Activated CD8-positive, alpha-beta T cell treated with anti-CD3 and anti-CD28 coated beads, Interleukin-2, amount 10 ng/mL, durations not matched to agents 7 days and 5 days (primary cell): ENCODE results near the gene EMC10. TPM values are rescaled to one million over a fixed set of nuclear protein-coding genes. Genes with fewer than 3 reads are reported as not detected.
A peak's percentile ranks its signal among the peaks of the same experiment; 100 is the strongest.

Experiments used
- ATAC-seq: fragments of 150-1000 bp; cut with Tn5 transposase; one replicate; pipeline ENCODE4 v1.10.0; 2021; ENCODE audit warnings: moderate library complexity
- CTCF ChIA-PET: fragments of 350-600 bp; sonication (Branson Sonifier 250); formaldehyde crosslinking; loops from one replicate; lab custom pipeline; 2021; ENCODE audit warnings: antibody characterized with exemption; lab: Charles Lee
- POLR2A ChIA-PET: fragments of 350-600 bp; sonication (Branson Sonifier 250); formaldehyde crosslinking; loops from one replicate; lab custom pipeline; 2021; ENCODE audit warnings: antibody characterized with exemption; lab: Charles Lee
- DNase-seq: peaks from one replicate; pipeline ENCODE4 v3.0.0-alpha.2; 2020
- H3K27ac Mint-ChIP-seq: one replicate; pipeline ENCODE4 v1.8.0; 2021; ENCODE audit warnings: mild to moderate bottlenecking, mixed read lengths
- H3K27me3 Mint-ChIP-seq: one replicate; pipeline ENCODE4 v1.8.0; 2021; ENCODE audit warnings: low read depth, mixed read lengths
- H3K36me3 Mint-ChIP-seq: one replicate; pipeline ENCODE4 v1.8.0; 2021; ENCODE audit warnings: low read depth, mixed read lengths
- H3K4me1 Mint-ChIP-seq: one replicate; pipeline ENCODE4 v1.8.0; 2021; ENCODE audit warnings: low read depth, mixed read lengths
- H3K4me3 Mint-ChIP-seq: one replicate; pipeline ENCODE4 v1.8.0; 2021; ENCODE audit warnings: mild to moderate bottlenecking, mixed read lengths
- H3K9me3 Mint-ChIP-seq: one replicate; pipeline ENCODE4 v1.8.0; 2022; ENCODE audit warnings: mixed read lengths; ENCODE audit not compliant: insufficient read depth
- total RNA-seq, 2 experiments: library from RNA; stranded (reverse); gene quantifications; one replicate each; pipeline ENCODE4 v1.2.3, GENCODE V29; 2021

The EMC10 gene
- total RNA-seq, 2 experiments from 2014 or later, result 54.8 to 56.9 TPM

- DNase-seq (no peak), ATAC-seq (no peak)
- Mint-ChIP-seq H3K27ac (no peak overlapping the region), H3K4me3 (no peak overlapping the region), H3K9me3 (no peaks in the 10 kb centered on the region), H3K36me3 (no peaks in the 10 kb centered on the region), H3K27me3 (no peaks in the 10 kb centered on the region), H3K4me1 (peaks cover 13% of the 10 kb centered on the region)
- CTCF ChIA-PET, result no interaction called here
- POLR2A ChIA-PET, result no interaction called here
Observed at GRCh38 chr19:50493171-50493570, 16.9 kb downstream of the EMC10 start.

DNA sequence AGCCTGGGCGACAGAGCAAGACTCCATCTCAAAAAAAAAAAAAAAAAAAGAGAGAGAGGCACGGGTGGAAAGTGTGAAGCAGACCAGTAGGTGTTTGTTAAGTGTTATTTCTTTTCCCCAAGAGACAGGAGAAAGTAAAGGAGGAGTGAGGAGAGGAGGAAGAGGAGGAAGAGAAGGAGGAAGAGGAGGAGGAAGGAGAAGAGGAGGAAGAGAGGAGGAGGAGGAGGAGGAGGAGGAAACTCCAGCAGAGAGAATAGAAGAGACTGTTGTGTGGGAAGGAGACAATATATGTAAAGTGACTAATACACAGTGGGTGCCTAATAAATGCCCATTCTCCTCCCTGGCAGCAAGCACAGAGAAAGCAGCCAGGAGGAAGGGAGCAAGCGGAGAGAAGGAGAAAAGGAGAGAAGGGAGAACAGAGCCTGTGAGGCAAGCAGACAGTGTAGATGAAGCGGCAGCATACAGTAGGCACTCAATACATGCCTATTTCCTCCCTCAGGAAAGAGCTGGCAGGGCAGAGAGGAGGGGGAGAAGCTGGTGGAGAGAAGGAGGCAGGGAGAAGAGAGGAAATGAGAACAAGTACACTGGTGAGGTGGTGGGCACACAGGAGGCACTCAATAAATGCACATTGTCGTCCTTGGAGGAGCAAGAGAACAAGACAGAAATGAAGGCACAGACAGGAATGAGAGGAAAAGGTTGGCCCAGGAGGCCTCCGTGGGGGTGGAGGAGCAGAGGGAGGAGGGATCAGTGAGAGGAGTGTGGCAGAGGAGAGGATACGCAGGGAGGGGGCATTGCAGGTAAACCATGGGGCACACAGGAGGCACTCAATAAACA lies 18.1 kb downstream of the EMC10 start:
- no peak for DNase-seq
- Mint-ChIP-seq H3K27me3 (no peaks in the 10 kb centered on the region), H3K36me3 (no peaks in the 10 kb centered on the region), H3K27ac (no peak overlapping the region), H3K9me3 (no peaks in the 10 kb centered on the region), H3K4me3 (no peak overlapping the region), H3K4me1 (peaks cover 13% of the 10 kb centered on the region)
- ChIA-PET CTCF (no interaction called here), POLR2A (no interaction called here)
- ATAC-seq, result no peak

DNA sequence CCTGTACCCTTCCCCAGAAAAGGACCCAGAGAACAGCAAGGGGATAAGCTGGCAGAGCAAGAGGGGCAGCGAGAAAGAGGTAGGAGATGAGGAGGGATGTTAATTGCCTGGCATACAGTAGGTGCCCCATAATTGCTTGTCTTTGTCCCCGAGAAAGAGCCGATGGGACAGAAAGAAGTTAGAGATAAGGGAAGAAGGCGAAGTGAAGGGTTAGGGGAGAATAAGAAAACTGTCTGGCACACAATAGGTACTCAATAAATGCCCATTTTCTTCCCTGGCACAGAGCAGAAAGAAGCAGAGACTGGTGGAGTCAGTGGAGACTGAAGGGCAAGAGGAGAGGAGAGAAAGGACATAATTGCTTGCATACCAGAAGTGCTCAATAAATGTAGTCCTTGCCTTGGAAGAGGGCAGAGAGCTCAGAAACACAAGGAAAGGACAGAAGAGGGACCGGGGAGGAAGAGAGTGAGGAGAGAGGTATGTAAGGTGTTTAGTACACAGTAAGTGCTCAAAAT lies 18.8 kb downstream of the EMC10 start:
- no peaks in the 10 kb centered on the region for H3K36me3 Mint-ChIP-seq
- ATAC-seq (no peak), DNase-seq (no peak)
- H3K9me3 Mint-ChIP-seq, result no peaks in the 10 kb centered on the region
- ChIA-PET POLR2A (no interaction called here), CTCF (no interaction called here)
- H3K27me3 Mint-ChIP-seq, result no peaks in the 10 kb centered on the region
- H3K4me1 Mint-ChIP-seq, result peaks cover 13% of the 10 kb centered on the region
- no peak overlapping the region for H3K27ac Mint-ChIP-seq
- no peak overlapping the region for H3K4me3 Mint-ChIP-seq

DNA sequence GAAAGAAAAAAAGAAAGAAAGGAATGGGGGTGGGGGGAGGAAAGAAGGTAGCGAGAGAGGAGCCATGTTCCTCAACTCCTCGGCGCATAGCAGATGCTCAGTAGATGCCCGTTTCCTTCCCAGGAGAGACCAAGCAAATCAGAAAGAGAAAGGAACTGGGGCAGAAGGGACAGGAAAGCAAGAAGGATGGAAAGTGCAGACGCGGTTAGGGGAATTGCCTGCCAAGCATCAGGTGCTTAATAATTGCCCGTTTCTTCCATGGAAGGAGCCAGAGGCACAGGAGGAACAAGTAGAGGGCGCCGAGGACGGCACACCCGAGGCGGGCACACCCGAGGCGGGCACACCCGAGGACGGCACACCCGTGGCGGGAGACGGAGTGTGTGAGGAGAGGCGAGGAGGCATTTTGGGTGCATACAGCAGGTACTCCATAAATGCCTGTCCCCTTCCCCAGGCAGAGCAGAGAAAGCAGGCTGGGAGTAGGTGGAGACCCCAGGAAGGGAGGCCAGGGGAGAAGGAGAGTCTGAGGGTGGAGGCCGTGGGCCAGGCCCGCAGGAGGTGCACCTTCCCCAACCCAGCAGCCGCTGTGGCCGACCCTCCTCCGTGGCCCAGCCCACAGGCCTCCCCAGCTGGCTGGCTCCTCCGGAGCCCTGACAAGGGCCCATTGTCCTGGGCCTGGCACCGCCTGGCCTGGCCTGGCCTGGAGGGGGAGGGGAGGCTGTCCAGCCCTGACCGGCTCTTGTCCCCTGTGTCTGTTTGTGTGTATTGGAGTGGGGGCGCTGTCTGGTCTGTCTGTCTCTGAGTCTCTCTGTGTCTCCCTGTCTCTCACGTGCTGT lies 20.1 kb downstream of the EMC10 start:
- ATAC-seq (no peak), DNase-seq (no peak)
- CTCF ChIA-PET, result no interaction called here
- Mint-ChIP-seq H3K27ac (no peak overlapping the region), H3K4me1 (peaks cover 11% of the 10 kb centered on the region), H3K36me3 (no peaks in the 10 kb centered on the region), H3K4me3 (no peak overlapping the region), H3K27me3 (no peaks in the 10 kb centered on the region), H3K9me3 (no peaks in the 10 kb centered on the region)
- POLR2A ChIA-PET, result no interaction called here

- H3K27ac Mint-ChIP-seq, result no peak overlapping the region
- H3K4me3 Mint-ChIP-seq, result no peak overlapping the region
- ATAC-seq (no peak), DNase-seq (no peak)
- peaks cover 5% of the 10 kb centered on the region for H3K4me1 Mint-ChIP-seq
- POLR2A ChIA-PET, result no interaction called here
- H3K9me3 Mint-ChIP-seq, result no peaks in the 10 kb centered on the region
- H3K36me3 Mint-ChIP-seq, result no peaks in the 10 kb centered on the region
- CTCF ChIA-PET, result no interaction called here
- H3K27me3 Mint-ChIP-seq, result no peaks in the 10 kb centered on the region
Observed at GRCh38 chr19:50497022-50497405, 20.7 kb downstream of the EMC10 start.

DNA sequence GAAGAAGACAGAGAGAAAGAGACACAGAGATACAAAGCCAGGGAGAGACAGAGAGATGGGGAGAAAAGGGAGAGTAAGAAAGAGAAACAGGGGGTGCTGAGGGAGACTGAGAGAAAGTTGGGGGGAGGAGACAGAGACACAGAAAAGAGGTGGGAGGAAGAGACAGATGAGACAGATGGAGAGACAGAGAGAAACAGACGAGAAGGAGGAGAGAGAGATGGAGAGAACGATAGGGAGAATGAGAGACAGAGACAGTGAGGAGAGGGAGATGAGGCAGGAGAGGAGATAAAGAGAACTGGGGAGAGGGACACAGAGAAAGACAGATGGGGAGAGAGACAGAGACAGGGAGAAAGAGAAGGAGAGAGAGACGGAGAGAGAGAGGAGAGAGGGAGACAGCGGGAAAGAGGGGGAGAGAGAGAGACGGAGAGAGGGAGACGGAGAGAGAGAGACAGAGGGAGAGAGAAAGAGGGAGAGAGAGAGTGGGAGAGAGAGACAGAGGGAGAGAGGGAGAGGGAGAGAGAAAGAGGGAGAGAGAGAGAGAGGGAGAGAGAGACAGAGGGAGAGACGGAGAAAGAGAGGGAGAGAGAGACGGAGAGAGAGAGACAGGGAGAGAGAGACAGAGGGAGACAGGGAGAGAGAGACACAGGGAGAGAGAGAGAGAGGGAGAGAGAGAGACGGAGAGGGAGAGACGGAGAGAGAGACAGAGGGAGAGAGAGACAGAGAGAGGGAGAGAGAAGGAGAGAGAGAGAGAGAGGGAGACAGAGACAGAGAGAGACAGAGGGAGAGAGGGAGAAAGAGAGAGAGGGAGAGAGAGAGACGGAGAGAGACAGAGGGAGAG lies 22.1 kb downstream of the EMC10 start:
- Mint-ChIP-seq H3K36me3 (no peaks in the 10 kb centered on the region), H3K27ac (no peak overlapping the region), H3K9me3 (no peaks in the 10 kb centered on the region), H3K4me3 (no peak overlapping the region), H3K27me3 (no peaks in the 10 kb centered on the region), H3K4me1 (no peaks in the 10 kb centered on the region)
- POLR2A ChIA-PET, result no interaction called here
- CTCF ChIA-PET, result no interaction called here
- ATAC-seq, result no peak
- no peak for DNase-seq

GRCh38 chr19:50500060-50500752 lies 23.9 kb downstream of the EMC10 start:
- Mint-ChIP-seq H3K4me1 (no peaks in the 10 kb centered on the region), H3K9me3 (no peaks in the 10 kb centered on the region), H3K36me3 (peaks cover 2% of the 10 kb centered on the region), H3K4me3 (no peak overlapping the region), H3K27ac (no peak overlapping the region), H3K27me3 (no peaks in the 10 kb centered on the region)
- POLR2A ChIA-PET, result no interaction called here
- DNase-seq (peak; percentile 50), ATAC-seq (peak; percentile 39)
- CTCF ChIA-PET, result interaction anchor here (1.0 kb wide), 1 partner anchor 11 kb away, joined by 4 read pairs; the partner anchor contains the start of gene JOSD2

- no peaks in the 10 kb centered on the region for H3K27me3 Mint-ChIP-seq
- H3K4me1 Mint-ChIP-seq, result no peaks in the 10 kb centered on the region
- no peak for DNase-seq
- POLR2A ChIA-PET, result no interaction called here
- no peak overlapping the region for H3K4me3 Mint-ChIP-seq
- CTCF ChIA-PET, result interaction anchor here (1.0 kb wide), 1 partner anchor 10 kb away, joined by 4 read pairs; the partner anchor contains the start of gene JOSD2
- H3K36me3 Mint-ChIP-seq, result peaks cover 2% of the 10 kb centered on the region
- H3K9me3 Mint-ChIP-seq, result no peaks in the 10 kb centered on the region
- no peak overlapping the region for H3K27ac Mint-ChIP-seq
- peak; percentile 15 for ATAC-seq
Observed at GRCh38 chr19:50500753-50501151, 24.4 kb downstream of the EMC10 start.

DNA sequence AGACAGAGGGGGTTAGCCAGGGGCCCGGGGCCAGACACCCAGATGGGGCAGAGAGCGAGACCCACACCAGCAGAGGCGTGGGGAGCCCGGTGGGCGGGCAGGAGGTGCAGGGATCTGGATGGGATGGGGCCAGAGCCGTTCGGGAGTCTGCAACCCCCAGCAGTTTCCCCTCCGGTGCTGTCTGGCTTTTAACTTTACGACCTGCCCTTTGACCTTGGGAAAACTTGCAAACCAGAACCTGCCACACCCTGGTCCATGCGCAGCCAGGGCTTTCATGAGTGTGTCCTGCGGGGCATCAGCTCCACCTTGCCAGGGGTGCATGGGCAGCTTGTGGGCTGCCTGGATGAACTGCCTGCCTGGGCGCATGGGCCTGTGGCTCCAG lies 24.9 kb downstream of the EMC10 start:
- no peaks in the 10 kb centered on the region for H3K4me1 Mint-ChIP-seq
- peaks cover 2% of the 10 kb centered on the region for H3K36me3 Mint-ChIP-seq
- H3K27ac Mint-ChIP-seq, result no peak overlapping the region
- CTCF ChIA-PET, result no interaction called here
- no peaks in the 10 kb centered on the region for H3K27me3 Mint-ChIP-seq
- DNase-seq (no peak), ATAC-seq (peak; percentile 18)
- no peak overlapping the region for H3K4me3 Mint-ChIP-seq
- no peaks in the 10 kb centered on the region for H3K9me3 Mint-ChIP-seq
- POLR2A ChIA-PET, result no interaction called here

DNA sequence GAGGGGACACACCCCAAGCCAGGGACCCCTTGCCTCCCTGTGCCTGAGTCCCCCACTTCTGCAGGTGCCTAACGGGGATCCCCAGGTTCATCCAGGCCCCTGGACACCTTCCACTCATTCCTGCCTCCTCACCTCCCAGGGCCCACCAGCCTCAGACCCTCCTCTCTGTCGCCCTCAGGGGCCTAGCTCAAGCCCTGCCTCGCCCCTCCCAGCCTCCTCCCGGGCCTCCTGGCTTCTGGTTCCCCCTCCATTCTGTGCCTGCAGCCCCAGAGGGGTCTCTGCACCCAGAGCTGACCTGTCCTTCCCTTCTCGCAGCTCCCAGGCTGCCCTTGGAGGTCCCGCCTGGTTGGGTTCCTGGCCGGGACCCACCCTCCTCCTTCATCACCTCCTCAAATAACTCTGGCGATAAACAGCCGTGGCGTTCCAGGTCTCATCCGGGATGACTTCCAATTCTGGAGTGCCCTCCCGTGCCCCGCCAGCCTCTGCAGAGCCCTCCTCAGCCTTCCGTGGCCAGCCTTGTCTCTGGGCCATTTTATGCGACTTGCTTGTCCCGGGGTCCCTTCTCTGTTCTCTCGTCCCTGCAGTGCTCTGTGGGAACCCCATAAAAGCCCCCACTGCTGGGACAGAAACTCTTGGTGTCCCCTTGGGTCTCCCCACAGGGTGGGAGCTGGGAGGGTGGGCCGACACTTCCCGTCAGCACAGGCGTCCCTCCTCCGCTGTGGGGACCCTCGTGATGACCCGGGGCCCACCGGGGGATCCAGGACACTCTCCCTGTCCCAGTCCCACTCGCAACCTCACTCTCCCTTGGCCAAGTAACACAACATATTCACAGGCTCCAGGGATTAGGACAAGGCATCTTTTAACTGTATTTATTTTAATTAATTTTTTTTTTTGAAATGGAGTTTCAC lies 25.5 kb downstream of the EMC10 start:
- Mint-ChIP-seq H3K4me1 (no peaks in the 10 kb centered on the region), H3K36me3 (peaks cover 2% of the 10 kb centered on the region), H3K4me3 (no peak overlapping the region), H3K9me3 (no peaks in the 10 kb centered on the region), H3K27me3 (no peaks in the 10 kb centered on the region), H3K27ac (no peak overlapping the region)
- ATAC-seq, result peak; percentile 13
- CTCF ChIA-PET, result no interaction called here
- no peak for DNase-seq
- POLR2A ChIA-PET, result no interaction called here
